OCI-LY7 (cell line): Measurements from ENCODE around the gene MSRB1. TPM values are rescaled to one million over a fixed set of nuclear protein-coding genes. Genes with fewer than 3 reads are reported as not detected.

Experiments
- BruUV-seq: library from RNA; stranded (reverse); fragments of 400-500 nt; replicated peaks from 2 replicates; lab custom pipeline; 2021; lab: Mats Ljungman, UMichigan
- CTCF ChIA-PET: fragments of 300-600 bp; sonication (Branson Sonifier 250); formaldehyde crosslinking; loops from one replicate; lab custom pipeline; 2022; ENCODE audit warnings: antibody characterized with exemption; ENCODE audit not compliant: unreplicated experiment; lab: Charles Lee
- POLR2A ChIA-PET: fragments of 300-600 bp; sonication (Branson Sonifier 250); formaldehyde crosslinking; loops from one replicate; lab custom pipeline; 2022; ENCODE audit warnings: antibody characterized with exemption; lab: Charles Lee
- DNase-seq: peaks from one replicate; pipeline ENCODE4 v3.0.0-alpha.2; 2015; ENCODE audit warnings: low spot score
- H2AFZ ChIP-seq: fragments of 200-600 bp; sonication (generic), shearing (Covaris generic); 2 replicates; pipeline ENCODE4 v1.6.1; 2014; ENCODE audit warnings: mild to moderate bottlenecking, antibody characterized with exemption, low read length, moderate library complexity
- H3K27ac ChIP-seq: fragments of 200-600 bp; sonication (generic); 2 replicates; pipeline ENCODE4 v1.5.1; 2014; ENCODE audit warnings: mixed run types, low read depth, mild to moderate bottlenecking, moderate library complexity, low read length, inconsistent platforms; ENCODE audit not compliant: poor library complexity, severe bottlenecking
- H3K36me3 ChIP-seq: fragments of 200-600 bp; sonication (generic); 2 replicates; pipeline ENCODE4 v1.6.1; 2014; ENCODE audit warnings: mild to moderate bottlenecking, antibody characterized with exemption, low read length, moderate library complexity, mixed read lengths; ENCODE audit not compliant: insufficient read depth
- H3K4me1 ChIP-seq: fragments of 200-600 bp; sonication (generic); 2 replicates; pipeline ENCODE4 v1.5.1; 2014; ENCODE audit warnings: mild to moderate bottlenecking, low read length; ENCODE audit not compliant: insufficient read depth, poor library complexity, severe bottlenecking
- H3K4me2 ChIP-seq: fragments of 200-600 bp; sonication (generic); 2 replicates; pipeline ENCODE4 v1.6.1; 2014; ENCODE audit warnings: mild to moderate bottlenecking, low read length
- H3K4me3 ChIP-seq: fragments of 200-600 bp; sonication (generic); 2 replicates; pipeline ENCODE4 v1.5.1; 2014; ENCODE audit warnings: mild to moderate bottlenecking, low read depth, low read length; ENCODE audit not compliant: poor library complexity, severe bottlenecking
- H3K79me2 ChIP-seq: fragments of 200-600 bp; sonication (generic); 2 replicates; pipeline ENCODE4 v1.6.1; 2016; ENCODE audit warnings: low read depth, mild to moderate bottlenecking, low read length, moderate library complexity, mixed read lengths; ENCODE audit not compliant: insufficient read depth
- H3K9me2 ChIP-seq: fragments of 200-600 bp; sonication (generic); 2 replicates; pipeline ENCODE4 v1.6.1; 2016; ENCODE audit warnings: mild to moderate bottlenecking, low read length, mixed read lengths; ENCODE audit not compliant: insufficient read depth
- H3K9me3 ChIP-seq: fragments of 200-600 bp; sonication (generic); 2 replicates; pipeline ENCODE4 v1.6.1; 2014; ENCODE audit warnings: mild to moderate bottlenecking, mixed run types, low read length, mixed read lengths
- H4K20me1 ChIP-seq: fragments of 200-600 bp; sonication (generic); 2 replicates; pipeline ENCODE4 v1.6.1; 2014; ENCODE audit warnings: mild to moderate bottlenecking, antibody characterized with exemption, low read length, moderate library complexity, mixed read lengths; ENCODE audit not compliant: insufficient read depth
- EZH2phosphoT487 ChIP-seq: fragments of 200-600 bp; sonication (generic); IDR thresholded peaks from 2 replicates; pipeline ENCODE4 v1.6.1; 2018; ENCODE audit warnings: low read depth, borderline replicate concordance, mild to moderate bottlenecking, mixed run types, antibody characterized with exemption, low read length, moderate library complexity, mixed read lengths
- intact Hi-C: fragments of 100-400 bp; cut with micrococcal nuclease; formaldehyde crosslinking; loops from one replicate; pipeline ENCODE4 v1.10.0; 2022; ENCODE audit not compliant: unreplicated experiment
- total RNA-seq, 2 experiments: library from RNA; depleted of rRNA in 1 of 2; stranded (reverse); fragments of >200 nt in 1 of 2; shearing (Covaris generic) in 1 of 2; gene quantifications; 2 replicates each; pipeline ENCODE4 v1.2.3, GENCODE V29; 2014 to 2022
- TF ChIP-seq, protein P1 (sequence below): fragments of 200-600 bp; sonication (generic); conservative IDR thresholded peaks from 2 replicates; pipeline ENCODE4 v1.5.1; 2014; ENCODE audit warnings: mild to moderate bottlenecking, antibody characterized with exemption, low read length, moderate library complexity, mixed read lengths

Gene MSRB1
- total RNA-seq, 2 experiments from 2014 or later, result 9.0 to 17.6 TPM

DNA sequence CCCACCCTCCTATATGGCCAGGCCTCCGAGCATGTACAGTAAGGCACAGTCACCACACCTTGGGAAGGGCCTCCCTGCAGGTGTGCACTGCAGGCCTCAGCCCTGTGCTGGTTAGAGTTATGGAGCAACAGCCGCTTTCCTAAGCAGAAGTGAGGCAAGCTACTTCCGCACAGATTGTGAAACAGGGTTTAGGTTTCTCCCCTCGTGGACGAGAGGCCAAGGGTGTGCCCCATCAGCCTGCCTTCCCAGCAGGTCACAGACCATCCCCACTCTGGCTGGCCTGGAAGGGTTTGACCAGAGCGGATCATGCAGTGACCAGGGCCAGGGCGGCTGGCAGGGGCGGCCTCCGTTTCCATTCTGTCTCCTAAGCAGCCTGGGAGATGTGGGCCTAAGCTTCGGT, 4.7 kb downstream of the MSRB1 start:
- Histone ChIP-seq H3K4me1 (peaks cover 13% of the 10 kb centered on the region), H3K36me3 (no peaks in the 10 kb centered on the region), H2AFZ (no peak overlapping the region), H3K4me3 (no peak overlapping the region), H3K4me2 (no peak overlapping the region), H4K20me1 (no peaks in the 10 kb centered on the region), H3K9me3 (no peaks in the 10 kb centered on the region), H3K27ac (no peak overlapping the region), H3K79me2 (no peaks in the 10 kb centered on the region), H3K9me2 (no peaks in the 10 kb centered on the region)
- TF ChIP-seq, protein P1, sequence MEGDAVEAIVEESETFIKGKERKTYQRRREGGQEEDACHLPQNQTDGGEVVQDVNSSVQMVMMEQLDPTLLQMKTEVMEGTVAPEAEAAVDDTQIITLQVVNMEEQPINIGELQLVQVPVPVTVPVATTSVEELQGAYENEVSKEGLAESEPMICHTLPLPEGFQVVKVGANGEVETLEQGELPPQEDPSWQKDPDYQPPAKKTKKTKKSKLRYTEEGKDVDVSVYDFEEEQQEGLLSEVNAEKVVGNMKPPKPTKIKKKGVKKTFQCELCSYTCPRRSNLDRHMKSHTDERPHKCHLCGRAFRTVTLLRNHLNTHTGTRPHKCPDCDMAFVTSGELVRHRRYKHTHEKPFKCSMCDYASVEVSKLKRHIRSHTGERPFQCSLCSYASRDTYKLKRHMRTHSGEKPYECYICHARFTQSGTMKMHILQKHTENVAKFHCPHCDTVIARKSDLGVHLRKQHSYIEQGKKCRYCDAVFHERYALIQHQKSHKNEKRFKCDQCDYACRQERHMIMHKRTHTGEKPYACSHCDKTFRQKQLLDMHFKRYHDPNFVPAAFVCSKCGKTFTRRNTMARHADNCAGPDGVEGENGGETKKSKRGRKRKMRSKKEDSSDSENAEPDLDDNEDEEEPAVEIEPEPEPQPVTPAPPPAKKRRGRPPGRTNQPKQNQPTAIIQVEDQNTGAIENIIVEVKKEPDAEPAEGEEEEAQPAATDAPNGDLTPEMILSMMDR, result no peak
- TF ChIP-seq EZH2phosphoT487, result no peak
- intact Hi-C loops, result no loop called here
- CTCF ChIA-PET, result no interaction called here
- DNase-seq, result no peak
- POLR2A ChIA-PET, result interaction anchor here (0.5 kb wide), 2 partner anchors 10 to 18 kb away, joined by 3 read pairs; no protein-coding TSS in a partner anchor
- TSS peak; percentile 62 for BruUV-seq

DNA sequence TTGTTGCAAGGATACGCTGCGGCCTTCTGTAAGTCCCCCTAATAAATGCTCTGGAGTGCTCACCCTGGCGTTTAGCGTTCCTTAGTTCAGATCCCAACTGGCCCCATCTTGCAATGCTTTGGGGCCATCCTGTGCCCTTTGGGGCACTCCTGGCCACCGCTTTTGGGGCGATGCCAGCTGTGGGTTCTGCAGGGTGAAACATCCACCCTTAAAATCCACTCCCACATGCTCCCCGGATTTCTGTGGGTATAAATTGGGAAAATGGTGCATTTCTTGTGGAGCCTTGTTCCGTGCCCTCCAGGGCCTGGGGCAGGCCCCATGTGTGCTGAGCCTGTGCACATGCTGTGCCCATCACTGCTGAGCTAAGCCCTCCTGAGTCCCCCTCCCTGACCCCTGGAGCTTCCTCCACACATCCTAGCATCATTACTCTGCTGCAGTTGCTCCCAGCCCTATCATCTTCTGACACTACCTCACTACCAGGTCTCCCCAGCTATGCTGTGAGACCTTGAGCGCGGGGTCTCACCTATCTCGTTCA, 6.0 kb downstream of the MSRB1 start:
- Histone ChIP-seq H4K20me1 (no peaks in the 10 kb centered on the region), H3K4me2 (no peak overlapping the region), H2AFZ (no peak overlapping the region), H3K4me1 (peaks cover 6% of the 10 kb centered on the region), H3K27ac (no peak overlapping the region), H3K9me2 (no peaks in the 10 kb centered on the region), H3K9me3 (no peaks in the 10 kb centered on the region), H3K79me2 (no peaks in the 10 kb centered on the region), H3K36me3 (no peaks in the 10 kb centered on the region), H3K4me3 (no peak overlapping the region)
- no TSS peak for BruUV-seq
- POLR2A ChIA-PET, result no interaction called here
- DNase-seq, result no peak
- intact Hi-C loops, result no loop called here
- CTCF ChIA-PET, result no interaction called here
- no peak for TF ChIP-seq EZH2phosphoT487
- TF ChIP-seq, protein P1, result no peak

DNA sequence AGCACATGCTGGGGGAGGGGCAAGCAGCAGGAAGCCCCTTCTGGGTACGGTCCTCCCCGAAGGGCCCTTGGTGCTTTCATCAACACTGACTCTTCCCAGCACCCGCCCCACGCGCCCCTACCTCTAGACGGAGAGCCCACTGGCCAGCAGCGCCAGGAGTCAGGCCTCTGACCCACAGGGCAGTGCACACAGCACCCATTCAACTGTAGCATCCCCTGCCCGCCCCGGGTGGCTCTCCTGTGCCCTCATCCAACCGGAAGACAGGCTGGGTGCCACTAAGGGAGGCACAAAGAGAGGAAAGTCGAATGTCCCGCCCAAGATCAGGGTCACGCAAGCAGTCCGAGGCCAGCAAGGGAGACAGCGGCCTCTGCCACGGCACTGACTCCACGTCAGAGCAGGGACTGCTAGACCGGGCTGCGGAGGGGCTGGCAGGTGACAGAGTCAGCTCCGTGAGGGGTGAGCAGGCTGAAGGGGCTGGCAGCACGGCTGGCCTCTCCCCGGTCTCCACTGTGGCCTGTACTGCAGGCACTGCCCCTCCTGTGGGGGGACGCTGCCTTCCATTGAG, 9.8 kb downstream of the MSRB1 start:
- BruUV-seq, result no TSS peak
- intact Hi-C loops, result no loop called here
- Histone ChIP-seq H3K9me3 (no peaks in the 10 kb centered on the region), H3K4me3 (no peak overlapping the region), H3K4me2 (no peak overlapping the region), H3K27ac (no peak overlapping the region), H3K4me1 (peaks cover 6% of the 10 kb centered on the region), H4K20me1 (no peaks in the 10 kb centered on the region), H3K36me3 (no peaks in the 10 kb centered on the region), H2AFZ (no peak overlapping the region), H3K9me2 (no peaks in the 10 kb centered on the region), H3K79me2 (no peaks in the 10 kb centered on the region)
- ChIA-PET CTCF (no interaction called here), POLR2A (no interaction called here)
- no peak for TF ChIP-seq EZH2phosphoT487
- TF ChIP-seq, protein P1, result no peak
- DNase-seq, result no peak
